Embryonic facial prominence (tissue), 1 donor: ENCODE data around the gene KRT72.

Experiments
- DNase-seq: peaks from one replicate; pipeline ENCODE4 v3.0.0-alpha.2; 2016; ENCODE audit errors: extremely low spot score

The KRT72 gene

GRCh38 chr12:52578469-52578868 lies 22.8 kb downstream of the KRT72 start:
- DNase-seq = no peak

- no peak for DNase-seq
Observed at GRCh38 chr12:52577316-52577715, 23.9 kb downstream of the KRT72 start.

DNA sequence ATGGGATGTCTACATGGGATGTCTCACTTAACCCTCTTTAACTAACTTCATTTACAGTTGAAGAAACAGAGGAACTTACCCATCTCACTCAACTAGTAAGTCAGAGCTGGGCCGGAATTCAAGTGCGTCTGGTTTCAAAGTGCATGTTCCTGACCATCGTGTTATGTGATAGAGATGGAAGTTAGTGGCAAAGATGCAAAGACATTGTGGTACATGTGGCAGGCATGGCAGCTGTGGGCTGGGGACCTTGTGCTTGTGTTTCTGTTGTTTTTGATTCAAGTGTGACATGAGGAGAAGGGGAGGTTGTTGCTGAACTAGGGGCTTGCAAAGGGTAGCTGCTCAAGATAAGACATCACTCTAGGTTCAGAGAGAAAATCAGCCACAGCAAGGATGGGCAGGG lies 25.3 kb downstream of the KRT72 start:
- no peak for DNase-seq

- DNase-seq = no peak
Observed at GRCh38 chr12:52575256-52575655, 26.0 kb downstream of the KRT72 start.

DNA sequence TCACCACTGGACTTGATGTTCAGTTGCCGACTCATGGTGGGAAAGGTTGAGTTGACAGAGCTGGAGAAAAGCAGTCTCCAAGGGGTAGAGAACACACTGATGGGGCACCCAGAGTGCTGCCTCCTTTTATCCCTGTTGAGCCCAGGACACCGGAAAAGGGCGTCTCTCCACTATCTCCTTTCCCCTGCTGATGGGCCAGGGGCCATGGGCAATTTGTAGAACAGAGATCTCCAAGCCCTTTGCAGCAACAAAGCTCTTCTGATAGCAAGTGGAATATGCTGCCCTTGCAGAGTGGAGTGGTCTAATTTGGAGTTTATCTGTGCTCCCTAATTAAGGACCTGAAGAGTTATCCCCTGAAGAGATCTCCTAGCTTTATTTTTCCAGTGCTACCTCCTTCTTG lies 27.5 kb downstream of the KRT72 start, which contains the start of gene KRT74:
TSS of gene KRT74 (minus strand) at position 101 of the 400 bp plus-strand sequence. CDS start at position 35, 66 bp downstream.
- DNase-seq = no peak

DNA sequence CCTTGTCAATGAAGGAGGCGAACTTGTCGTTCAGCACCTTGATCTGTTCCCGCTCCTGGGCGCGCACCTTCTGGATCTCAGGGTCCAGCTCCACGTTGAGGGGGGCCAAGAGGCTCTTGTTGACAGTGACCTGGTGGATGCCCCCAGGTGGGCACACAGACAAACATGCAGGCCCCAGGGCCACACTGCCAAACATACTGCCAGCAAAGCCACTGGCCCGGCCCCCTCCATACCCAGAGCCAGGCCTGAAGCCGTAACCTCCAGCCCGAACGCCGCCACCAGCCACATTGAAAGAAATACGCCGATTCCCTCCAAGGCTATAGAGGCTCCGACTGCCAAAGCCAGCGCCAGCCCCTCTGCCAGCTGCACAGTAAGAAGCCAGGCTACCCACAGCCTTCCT lies 28.0 kb downstream of the KRT72 start:
- DNase-seq = no peak

DNA sequence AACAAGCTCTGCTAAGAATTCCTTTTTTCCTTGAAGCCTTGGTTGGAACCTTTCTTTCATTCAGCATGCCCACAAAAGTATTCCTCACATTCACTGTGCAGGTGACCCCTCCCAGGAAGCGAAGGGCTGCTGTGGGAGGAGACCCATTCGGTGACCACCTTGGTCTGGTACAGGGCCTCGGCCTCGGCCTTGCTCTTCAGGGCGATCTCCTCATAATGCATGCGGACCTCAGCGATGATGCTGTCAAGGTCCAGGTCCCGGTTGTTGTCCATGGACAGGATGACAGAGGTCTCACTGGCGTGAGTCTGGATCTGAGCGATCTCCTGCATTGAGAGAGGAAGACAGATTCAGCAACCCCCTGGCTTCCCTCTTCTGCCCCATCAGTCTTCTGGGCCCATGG lies 30.8 kb downstream of the KRT72 start:
- no peak for DNase-seq

DNA sequence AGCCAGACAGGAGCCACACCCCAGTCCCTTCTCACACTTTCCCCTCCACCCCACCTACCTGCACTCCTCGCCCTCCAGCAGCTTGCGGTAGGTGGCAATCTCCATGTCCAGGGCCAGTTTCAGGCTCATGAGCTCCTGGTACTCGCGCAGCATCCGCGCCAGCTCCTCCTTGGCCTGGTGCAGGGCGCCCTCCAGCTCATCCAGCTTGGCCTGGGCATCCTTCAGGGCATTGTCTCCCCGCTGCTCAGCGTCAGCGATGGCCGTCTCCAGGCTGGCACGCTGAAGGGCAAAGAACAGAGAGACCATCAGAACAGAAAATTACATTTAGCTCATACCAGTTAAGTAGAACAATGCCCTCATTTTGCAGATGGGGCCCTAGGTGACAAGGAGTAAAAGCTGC lies 33.2 kb downstream of the KRT72 start:
- DNase-seq = no peak

- DNase-seq = no peak
Observed at GRCh38 chr12:52566847-52567291, 34.4 kb downstream of the KRT72 start.

DNA sequence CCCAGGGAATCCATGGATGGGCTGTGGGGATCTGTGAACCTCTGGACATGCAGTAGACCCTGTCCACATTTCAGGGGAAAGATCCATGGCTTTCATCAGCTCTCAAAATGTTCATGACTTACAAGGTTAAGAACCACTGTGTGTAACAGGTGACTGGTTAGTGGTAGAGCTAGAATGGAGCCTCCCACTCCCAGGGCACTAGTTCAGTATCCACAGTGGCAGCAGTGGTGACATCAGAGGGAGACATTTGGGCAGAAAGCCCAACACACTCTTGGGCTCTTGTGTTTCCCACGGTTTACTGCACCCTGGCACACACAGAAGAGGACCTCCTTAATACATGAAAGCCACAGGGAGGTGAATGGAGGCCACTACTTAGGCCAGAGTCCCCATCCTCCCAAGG lies 36.7 kb downstream of the KRT72 start:
- no peak for DNase-seq

- no peak for DNase-seq
Observed at GRCh38 chr12:52561880-52562449, 39.3 kb downstream of the KRT72 start.

DNA sequence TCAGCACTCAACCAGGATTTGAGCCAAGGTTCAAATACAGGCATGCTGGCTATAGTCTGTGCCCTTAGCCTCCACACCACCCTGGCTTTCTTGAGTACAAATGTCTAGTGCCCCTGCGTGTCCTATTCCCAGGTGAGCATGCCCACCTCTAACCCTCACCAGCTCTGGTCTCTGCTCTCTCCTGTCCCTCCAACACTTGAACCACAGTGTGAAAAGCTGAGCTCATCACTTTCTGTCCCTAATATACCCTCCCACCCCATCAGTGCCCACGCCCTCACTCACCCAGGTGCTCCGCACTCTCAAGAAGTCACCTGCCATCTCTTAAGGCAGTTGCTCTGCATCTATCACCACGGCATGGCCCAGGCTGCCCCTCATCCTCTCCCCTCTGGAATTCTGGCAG lies 41.3 kb downstream of the KRT72 start:
- no peak for DNase-seq

DNA sequence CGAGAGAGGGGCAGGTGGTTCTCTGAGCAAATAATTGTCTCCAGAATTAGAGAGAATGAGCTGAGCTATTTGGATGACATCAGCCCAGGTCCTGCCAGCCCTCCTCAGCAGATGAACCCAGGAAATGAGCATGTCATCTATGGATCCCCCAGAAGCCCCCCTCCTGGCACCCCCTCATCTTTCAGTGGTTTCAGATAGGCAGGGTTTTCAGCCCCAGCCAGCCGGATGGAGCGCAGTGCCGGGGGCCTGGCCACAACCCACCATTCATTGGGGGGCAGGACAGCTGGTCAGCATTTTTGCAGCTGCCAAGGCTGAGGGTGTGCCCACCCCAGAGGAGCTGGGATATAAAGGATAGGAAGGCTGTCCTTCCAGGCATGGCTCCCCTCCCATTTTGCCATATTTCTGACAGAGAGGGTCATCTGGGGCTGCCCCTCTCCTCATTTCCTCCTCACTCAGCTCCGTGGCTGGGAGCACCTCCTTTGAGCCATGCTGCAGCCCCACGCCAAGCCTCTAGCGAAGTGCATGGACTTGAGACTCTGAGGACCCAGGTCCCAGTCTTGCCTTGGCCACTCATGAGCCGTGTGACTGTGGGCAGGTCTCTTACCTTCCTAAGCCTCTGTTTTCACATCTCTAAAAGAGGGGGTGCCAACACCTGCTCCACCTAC lies 42.4 kb downstream of the KRT72 start:
- DNase-seq = no peak

- no peak for DNase-seq
Observed at GRCh38 chr12:52557476-52557875, 43.8 kb downstream of the KRT72 start.

GRCh38 chr12:52555577-52555976 lies 45.7 kb downstream of the KRT72 start:
- no peak for DNase-seq

GRCh38 chr12:52552681-52553195 lies 48.5 kb downstream of the KRT72 start, which contains the start of gene KRT71:
Gene KRT71 (minus strand): TSS chr12:52553145. CDS start chr12:52553077, 68 bp downstream.
- DNase-seq = no peak

DNA sequence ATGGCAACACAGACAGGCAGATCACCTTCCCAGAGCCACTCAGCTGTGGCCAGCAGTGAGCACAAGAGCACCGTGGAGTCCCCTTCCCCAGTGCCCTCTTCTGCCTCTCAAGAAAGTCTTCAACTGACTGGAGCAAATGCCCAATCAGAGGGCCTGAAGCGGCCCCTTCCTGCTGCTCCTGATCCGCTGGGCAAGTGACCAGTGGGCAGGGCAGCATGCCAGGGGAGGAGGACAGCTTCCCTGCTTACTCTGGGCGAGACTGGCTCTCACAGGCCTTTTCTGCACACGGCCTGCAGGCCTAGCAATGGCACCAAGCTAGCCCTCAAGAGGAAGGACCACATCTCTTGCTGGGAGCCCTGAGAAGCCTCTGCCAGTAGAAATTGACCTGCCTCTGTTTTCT lies 49.2 kb downstream of the KRT72 start:
- DNase-seq = no peak

DNA sequence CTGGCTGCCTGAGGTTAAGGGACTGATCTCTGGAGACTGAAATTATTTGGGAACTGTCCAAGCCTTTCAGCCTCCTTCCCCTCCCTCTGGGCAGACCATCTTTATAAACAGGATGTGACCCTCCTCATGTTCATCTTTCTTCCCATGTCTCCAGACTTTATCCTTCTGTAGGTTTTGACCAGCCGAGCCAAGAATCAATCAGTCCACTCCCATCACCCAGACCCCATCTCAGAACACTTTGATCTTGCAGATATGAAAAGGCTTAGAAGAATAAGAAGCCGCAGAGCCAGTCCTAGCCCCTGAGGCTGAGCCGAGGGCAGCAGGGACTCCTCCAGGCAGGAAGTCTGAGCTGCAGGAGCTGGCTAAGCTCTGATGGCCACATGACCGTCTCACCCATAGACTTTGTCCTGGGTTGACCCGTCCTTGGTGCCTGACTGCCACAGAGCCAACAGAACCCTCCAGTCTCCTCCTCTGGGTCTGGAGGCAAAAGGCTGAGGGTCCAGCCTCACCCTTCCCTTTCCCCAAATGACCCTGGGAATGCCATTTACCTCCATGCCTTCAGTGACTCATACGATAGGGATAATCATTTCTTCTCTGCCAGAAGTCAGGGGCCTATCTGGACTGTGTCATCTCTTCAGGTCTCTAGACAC lies 49.9 kb downstream of the KRT72 start:
- DNase-seq = no peak

- DNase-seq = no peak
Observed at GRCh38 chr12:52546126-52546525, 55.1 kb downstream of the KRT72 start.

- DNase-seq = no peak
Observed at GRCh38 chr12:52543985-52544883, 57.0 kb downstream of the KRT72 start.

- DNase-seq = no peak
Observed at GRCh38 chr12:52542785-52543318, 58.4 kb downstream of the KRT72 start.

DNA sequence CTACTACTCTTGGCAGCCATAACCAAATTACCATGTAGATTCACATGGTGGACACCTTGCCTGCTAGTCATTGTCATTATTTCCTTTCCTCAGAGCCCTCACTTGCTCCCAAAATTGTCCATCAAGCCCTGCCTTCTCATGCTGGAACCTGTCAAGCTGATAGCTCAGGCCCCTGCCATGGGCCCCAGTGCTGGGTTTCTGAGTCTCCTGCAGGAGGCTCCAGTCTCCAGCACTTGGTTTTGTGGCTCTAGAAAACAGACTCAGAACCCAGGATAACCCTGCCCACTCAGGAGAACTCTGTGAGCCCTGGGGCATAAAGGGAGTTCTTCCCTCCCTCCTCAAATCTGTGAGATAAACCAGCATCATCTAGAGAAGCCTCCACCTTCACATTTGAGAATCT lies 59.1 kb downstream of the KRT72 start:
- DNase-seq = no peak
